Endothelial cell of umbilical vein (primary cell): ENCODE results near the gene ITGA1. TPM values are rescaled to one million over a fixed set of nuclear protein-coding genes. Genes with fewer than 3 reads are reported as not detected.

Experiments
- BruUV-seq: library from RNA; stranded (reverse); fragments of 400-500 nt; replicated peaks from 2 replicates; lab custom pipeline; 2021; lab: Mats Ljungman, UMichigan
- CTCF ChIA-PET: fragments of 300-600, 350-600 bp; sonication (Branson Sonifier 250); formaldehyde crosslinking; loops from one replicate; lab custom pipeline; 2021; ENCODE audit warnings: antibody characterized with exemption, inconsistent platforms; lab: Charles Lee
- POLR2A ChIA-PET: fragments of 300-600, 350-600 bp; sonication (Branson Sonifier 250); formaldehyde crosslinking; loops from one replicate; lab custom pipeline; 2021; ENCODE audit warnings: antibody characterized with exemption, inconsistent platforms; lab: Charles Lee
- DNase-seq: peaks from one replicate; pipeline ENCODE4 v3.0.0-alpha.2; 2011; ENCODE audit warnings: low read depth, low spot score
- FAIRE-seq: peaks from 2 replicates; lab custom pipeline; 2011; peaks lifted over from hg19 to GRCh38; lab: Jason Lieb, UNC
- H2AFZ ChIP-seq: 2 replicates; pipeline ENCODE4 v1.6.0; 2012; ENCODE audit warnings: low read depth, low read length, control low read depth, inconsistent platforms
- H3K27ac ChIP-seq: 2 replicates; pipeline ENCODE4 v1.5.1; 2011; ENCODE audit warnings: low read depth, mild to moderate bottlenecking, control low read depth, low read length, moderate library complexity; ENCODE audit not compliant: insufficient read depth
- H3K27me3 ChIP-seq, 2 experiments: 2 replicates each; pipeline versions ENCODE4 v1.6.0 to v1.6.1; 2011; ENCODE audit warnings: low read length in 2 of 2, mixed read lengths in 1 of 2; ENCODE audit not compliant: control insufficient read depth in 2 of 2, insufficient read depth in 2 of 2
- H3K36me3 ChIP-seq, 2 experiments: 2 replicates in 1 of 2; 3 replicates in 1 of 2; pipeline ENCODE4 v1.5.1; 2011; ENCODE audit warnings: low read length in 2 of 2, mild to moderate bottlenecking in 1 of 2, moderate library complexity in 1 of 2; ENCODE audit not compliant: control insufficient read depth in 2 of 2, insufficient read depth in 2 of 2; ENCODE audit errors: extremely low read depth in 1 of 2
- H3K4me1 ChIP-seq: 3 replicates; pipeline ENCODE4 v1.5.1; 2011; ENCODE audit warnings: mild to moderate bottlenecking, low read length; ENCODE audit not compliant: control insufficient read depth, insufficient read depth; ENCODE audit errors: extremely low read depth
- H3K4me2 ChIP-seq: 2 replicates; pipeline ENCODE4 v1.6.1; 2011; ENCODE audit warnings: low read length, control low read depth, mixed read lengths; ENCODE audit not compliant: insufficient read depth
- H3K4me3 ChIP-seq, 3 experiments: fragments of 200-600 bp in 1 of 3; sonication (generic), shearing (Covaris generic) in 1 of 3; replicated peaks in 1 of 3; 2 replicates each; pipeline ENCODE4 v1.5.1; 2011 to 2016; ENCODE audit warnings: control low read depth in 3 of 3, low read length in 3 of 3, mild to moderate bottlenecking in 2 of 3, inconsistent platforms in 1 of 3, low read depth in 1 of 3, moderate library complexity in 1 of 3; ENCODE audit not compliant: insufficient read depth in 1 of 3
- H3K79me2 ChIP-seq: 2 replicates; pipeline ENCODE4 v1.6.0; 2012; ENCODE audit warnings: low read length, inconsistent platforms; ENCODE audit not compliant: control insufficient read depth, insufficient read depth
- H3K9ac ChIP-seq: replicated peaks from 2 replicates; pipeline ENCODE3; 2011; ENCODE audit warnings: low read length, control low read depth; ENCODE audit not compliant: insufficient read depth; ENCODE audit errors: extremely low read depth
- H3K9me1 ChIP-seq: replicated peaks from 3 replicates; pipeline ENCODE4 v1.6.0; 2011; ENCODE audit warnings: mild to moderate bottlenecking, low read length; ENCODE audit not compliant: control insufficient read depth, insufficient read depth; ENCODE audit errors: extremely low read depth
- H3K9me3 ChIP-seq: replicated peaks from 2 replicates; pipeline ENCODE4 v1.5.1; 2012; ENCODE audit warnings: low read length, inconsistent platforms; ENCODE audit not compliant: control insufficient read depth, insufficient read depth
- H4K20me1 ChIP-seq: replicated peaks from 2 replicates; pipeline ENCODE3; 2011; ENCODE audit warnings: mild to moderate bottlenecking, low read length; ENCODE audit not compliant: control insufficient read depth, insufficient read depth; ENCODE audit errors: extremely low read depth
- CTCF ChIP-seq, 2 donors: IDR thresholded peaks; 1 replicate in 1 of 2; 2 replicates in 1 of 2; pipeline ENCODE4 v1.5.1; 2011; ENCODE audit warnings: low read length in 2 of 2, mild to moderate bottlenecking in 2 of 2, moderate library complexity in 2 of 2, control low read depth in 1 of 2, inconsistent platforms in 1 of 2, low read depth in 1 of 2; ENCODE audit not compliant: insufficient read depth in 1 of 2; ENCODE audit errors: extremely low read depth in 1 of 2
- EZH2 ChIP-seq: IDR thresholded peaks from 2 replicates; pipeline ENCODE4 v1.6.1; 2012; ENCODE audit warnings: borderline replicate concordance, low read depth, mild to moderate bottlenecking, moderate library complexity, low read length, inconsistent platforms; ENCODE audit not compliant: severe bottlenecking
- FOS ChIP-seq: IDR thresholded peaks from 2 replicates; pipeline ENCODE4 v1.6.1; 2011; ENCODE audit warnings: mild to moderate bottlenecking, low read length, moderate library complexity, borderline replicate concordance; ENCODE audit not compliant: insufficient read depth
- GATA2 ChIP-seq: IDR thresholded peaks from 2 replicates; pipeline ENCODE4 v1.7.0; 2011; ENCODE audit warnings: low read depth, mild to moderate bottlenecking, moderate library complexity, mixed read lengths, low read length; ENCODE audit not compliant: insufficient read length, insufficient read depth
- JUN ChIP-seq: IDR thresholded peaks from 2 replicates; pipeline ENCODE4 v1.6.1; 2011; ENCODE audit warnings: borderline replicate concordance, low read depth; ENCODE audit not compliant: insufficient read length, insufficient read depth
- MAX ChIP-seq: IDR thresholded peaks from 2 replicates; pipeline ENCODE4 v1.6.1; 2011; ENCODE audit not compliant: insufficient read depth, insufficient read length
- MYC ChIP-seq: IDR thresholded peaks from one replicate; pipeline ENCODE4 v1.6.1; 2011; ENCODE audit warnings: mild to moderate bottlenecking, low read depth, low read length
- POLR2A ChIP-seq: IDR thresholded peaks from 2 replicates; pipeline ENCODE4 v1.6.1; 2012; ENCODE audit warnings: low read depth, mild to moderate bottlenecking, control low read depth, low read length
- POLR2AphosphoS5 ChIP-seq: IDR thresholded peaks from 2 replicates; pipeline ENCODE4 v1.6.1; 2012; ENCODE audit warnings: low read depth, mild to moderate bottlenecking, control low read depth, low read length, moderate library complexity; ENCODE audit not compliant: insufficient read depth
- dilution Hi-C: fragments of 300-500 bp; cut with MboI; formaldehyde crosslinking; loops from one replicate; pipeline ENCODE4 v1.15.0; 2019; ENCODE audit warnings: low sequenced_read_pairs; ENCODE audit not compliant: extremely low pct_ligation_motif_present
- intact Hi-C: fragments of 100-400 bp; cut with micrococcal nuclease; formaldehyde crosslinking; loops from one replicate; pipeline ENCODE4 v1.10.0; 2022
- polyA plus RNA-seq, 4 experiments: library from polyadenylated mRNA; depleted of rRNA in 3 of 4; stranded (reverse) in 3 of 4; unstranded in 1 of 4; fragments of >200 nt; gene quantifications; 2 replicates each; pipeline versions ENCODE4 v1.2.1 to v1.2.3, GENCODE V29; 2011 to 2012; ENCODE audit warnings: missing spikeins in 1 of 4
- total RNA-seq: library from RNA; stranded (reverse); gene quantifications from 2 replicates; pipeline ENCODE4 v1.2.3, GENCODE V29; 2021

ITGA1 gene
- total and polyA plus RNA-seq, 2 donors (not counting 3 experiments of a cell fraction or from before 2014, with no cell fraction given): 0.65 to 1.9 TPM

- FAIRE-seq: no peak
- Histone ChIP-seq H4K20me1 (no peaks in the 10 kb centered on the region), H3K4me3 (no peak overlapping the region), H3K9me1 (no peaks in the 10 kb centered on the region), H3K36me3 (no peaks in the 10 kb centered on the region), H3K4me1 (peaks cover 28% of the 10 kb centered on the region), H3K27ac (no peak overlapping the region), H3K9ac (no peak overlapping the region), H2AFZ (no peak overlapping the region), H3K27me3 (no peaks in the 10 kb centered on the region), H3K4me2 (no peak overlapping the region), H3K9me3 (no peaks in the 10 kb centered on the region), H3K79me2 (no peaks in the 10 kb centered on the region)
- ChIA-PET POLR2A (no interaction called here), CTCF (no interaction called here)
- dilution Hi-C loops (no loop called here), intact Hi-C loops (no loop called here)
- no TSS peak for BruUV-seq
- no peak for DNase-seq
- TF ChIP-seq POLR2A: no peak
- no peak for TF ChIP-seq MYC
- no peak for TF ChIP-seq GATA2
- TF ChIP-seq JUN: no peak
- no peak for TF ChIP-seq MAX
- TF ChIP-seq EZH2: no peak
- TF ChIP-seq FOS: no peak
- no peak for TF ChIP-seq POLR2AphosphoS5
- TF ChIP-seq CTCF (IDR thresholded peaks at IDR 0.05; ENCODE audit: extremely low read depth in 1 of 2, insufficient read depth in 1 of 2, low read depth in 1 of 2, low read length in 2 of 2): no peak
Measured at GRCh38 chr5:52746539-52746938, 41.2 kb upstream of the ITGA1 start.
